ENCODE data around the gene PLET1.
"Not testable (repeated sequence)": the region's sequence is repeated elsewhere in the genome, so short reads cannot be mapped to it uniquely, and the experiment has no call there.

PLET1 gene

GRCh38 chr11:112211536-112211935 is 49.1 kb downstream of the PLET1 start:
- no peak for DNase-seq (ENCODE audit: low read depth in 2 of 2)

GRCh38 chr11:112210890-112211289 is 49.8 kb downstream of the PLET1 start:
- no peak for DNase-seq (ENCODE audit: low read depth in 2 of 2)

GRCh38 chr11:112206071-112206470 is 54.6 kb downstream of the PLET1 start:
- DNase-seq (ENCODE audit: low read depth in 2 of 2), result no peak

GRCh38 chr11:112200252-112200651 is 60.4 kb downstream of the PLET1 start:
- DNase-seq (ENCODE audit: low read depth in 2 of 2), result no peak

GRCh38 chr11:112199101-112199500 is 61.6 kb downstream of the PLET1 start:
- DNase-seq (ENCODE audit: low read depth in 2 of 2), result not testable (repeated sequence)

Data from stimulated activated CD4-positive, alpha-beta T cell treated with anti-CD3 and anti-CD28 coated beads, Interleukin-12 subunit alpha, Interleukin-12 subunit beta, amount 100 ng/mL, for 24 hours (primary cell).